Esophagus squamous epithelium (tissue), 4 donors: ENCODE data around the gene TLE5.

Experiments
- CTCF ChIP-seq, 6 experiments: fragments of 450-650 bp in 4 of 6; fragments of 200-600 bp in 2 of 6; sonication (generic) in 2 of 6; IDR thresholded peaks; one replicate each; pipeline ENCODE4 v1.5.1; 2016 to 2019; ENCODE audit warnings: antibody characterized with exemption in 6 of 6, mild to moderate bottlenecking in 4 of 6, moderate library complexity in 4 of 6
- POLR2A ChIP-seq, 4 donors: fragments of 450-650 bp; IDR thresholded peaks; one replicate each; pipeline ENCODE4 v1.6.1; 2017; ENCODE audit warnings: antibody characterized with exemption in 4 of 4, mild to moderate bottlenecking in 4 of 4, moderate library complexity in 3 of 4

- TF ChIP-seq CTCF (IDR thresholded peaks at IDR 0.05) (no peak), POLR2A (IDR thresholded peaks at IDR 0.05) (no peak)
Observed at GRCh38 chr19:3017923-3018322, 44.4 kb downstream of the TLE5 start.
